Tibial artery (tissue), 4 donors: Measurements from ENCODE around the gene KIFC3.

Source experiments
- DNase-seq, 2 donors: peaks; one replicate each; pipeline ENCODE4 v3.0.0-alpha.2; 2019
- H3K27ac ChIP-seq, 2 donors: fragments of 200-600 bp; sonication (generic) in 1 of 2; 1 replicate in 1 of 2; 2 replicates in 1 of 2; pipeline ENCODE4 v1.5.1; 2018 to 2019; ENCODE audit warnings: mild to moderate bottlenecking in 1 of 2
- H3K27me3 ChIP-seq, 2 donors: fragments of 200-600 bp; sonication (generic) in 1 of 2; one replicate each; pipeline versions ENCODE4 v1.5.1 to v1.6.0; 2016 to 2019
- H3K36me3 ChIP-seq, 3 donors: fragments of 200-600 bp; sonication (generic) in 2 of 3; one replicate each; pipeline ENCODE4 v1.5.1; 2016 to 2019; ENCODE audit warnings: mild to moderate bottlenecking in 2 of 3
- H3K4me1 ChIP-seq, 4 donors: fragments of 200-600 bp; sonication (generic) in 2 of 4; 1 replicate in 3 of 4; 2 replicates in 1 of 4; pipeline ENCODE4 v1.5.1; 2016 to 2019
- H3K4me3 ChIP-seq, 2 donors: fragments of 200-600 bp; sonication (generic) in 1 of 2; 1 replicate in 1 of 2; 2 replicates in 1 of 2; pipeline ENCODE4 v1.5.1; 2018 to 2019; ENCODE audit warnings: mild to moderate bottlenecking in 2 of 2
- H3K9me3 ChIP-seq, 3 donors: fragments of 200-600 bp; sonication (generic) in 1 of 3; one replicate each; pipeline ENCODE4 v1.5.1; 2016 to 2019
- intact Hi-C: fragments of 100-400 bp; cut with DNase I; formaldehyde crosslinking; loops from one replicate; pipeline ENCODE4 v1.15.0; 2023; ENCODE audit warnings: low total_unique reads
- TF ChIP-seq, protein P1 (sequence below), 2 experiments: fragments of 200-600 bp in 1 of 2; fragments of 450-650 bp in 1 of 2; IDR thresholded peaks; one replicate each; pipeline ENCODE4 v1.5.1; 2017 to 2019; ENCODE audit warnings: antibody characterized with exemption in 2 of 2, mild to moderate bottlenecking in 1 of 2, moderate library complexity in 1 of 2

Gene KIFC3

DNA sequence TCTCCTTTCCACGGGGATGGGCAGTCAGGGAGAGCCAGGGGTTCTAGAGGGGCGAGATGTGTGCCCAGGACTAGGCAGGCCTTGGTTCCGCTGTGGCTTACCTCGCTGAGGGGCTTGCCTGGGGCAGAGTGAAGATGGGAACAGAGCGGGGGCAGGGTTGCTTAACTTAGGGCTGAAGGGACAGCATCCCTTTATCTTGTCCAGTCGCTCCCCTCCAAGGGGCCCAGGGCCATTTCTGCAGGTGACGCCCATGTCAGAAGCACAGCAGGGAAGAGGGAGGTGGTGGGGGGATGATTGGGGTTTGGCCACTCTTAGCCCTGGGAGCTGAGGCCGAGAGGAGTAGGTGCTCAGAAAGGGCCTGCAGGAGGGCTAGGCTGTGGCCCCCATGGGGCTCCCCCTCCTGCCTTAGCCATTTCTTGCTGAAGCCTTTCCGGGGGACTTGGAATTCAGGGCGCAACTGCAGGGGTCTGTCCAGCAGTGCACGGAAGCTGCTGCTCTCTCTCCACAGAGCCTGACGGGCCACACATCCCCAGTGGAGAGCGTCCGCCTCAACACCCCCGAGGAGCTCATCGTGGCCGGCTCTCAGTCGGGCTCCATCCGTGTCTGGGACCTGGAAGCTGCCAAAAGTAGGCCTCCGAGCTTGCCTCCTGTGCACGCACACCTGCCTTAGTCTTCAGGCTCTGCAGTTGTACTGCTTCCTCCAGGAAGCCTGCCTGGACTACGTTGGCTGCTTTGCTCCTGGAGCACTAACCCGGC, 58.2 kb downstream of the KIFC3 start:
- DNase-seq = no peak
- Histone ChIP-seq H3K4me3 (no peak overlapping the region), H3K27me3 (no peaks in the 10 kb centered on the region), H3K4me1 (peaks cover 0 to 16% (median 0%) of the 10 kb centered on the region in 4 donors), H3K9me3 (no peaks in the 10 kb centered on the region), H3K36me3 (peaks cover 0 to 57% (median 24%) of the 10 kb centered on the region in 3 donors), H3K27ac (no peak overlapping the region)
- intact Hi-C loops = no loop called here
- TF ChIP-seq, protein P1, sequence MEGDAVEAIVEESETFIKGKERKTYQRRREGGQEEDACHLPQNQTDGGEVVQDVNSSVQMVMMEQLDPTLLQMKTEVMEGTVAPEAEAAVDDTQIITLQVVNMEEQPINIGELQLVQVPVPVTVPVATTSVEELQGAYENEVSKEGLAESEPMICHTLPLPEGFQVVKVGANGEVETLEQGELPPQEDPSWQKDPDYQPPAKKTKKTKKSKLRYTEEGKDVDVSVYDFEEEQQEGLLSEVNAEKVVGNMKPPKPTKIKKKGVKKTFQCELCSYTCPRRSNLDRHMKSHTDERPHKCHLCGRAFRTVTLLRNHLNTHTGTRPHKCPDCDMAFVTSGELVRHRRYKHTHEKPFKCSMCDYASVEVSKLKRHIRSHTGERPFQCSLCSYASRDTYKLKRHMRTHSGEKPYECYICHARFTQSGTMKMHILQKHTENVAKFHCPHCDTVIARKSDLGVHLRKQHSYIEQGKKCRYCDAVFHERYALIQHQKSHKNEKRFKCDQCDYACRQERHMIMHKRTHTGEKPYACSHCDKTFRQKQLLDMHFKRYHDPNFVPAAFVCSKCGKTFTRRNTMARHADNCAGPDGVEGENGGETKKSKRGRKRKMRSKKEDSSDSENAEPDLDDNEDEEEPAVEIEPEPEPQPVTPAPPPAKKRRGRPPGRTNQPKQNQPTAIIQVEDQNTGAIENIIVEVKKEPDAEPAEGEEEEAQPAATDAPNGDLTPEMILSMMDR (IDR thresholded peaks at IDR 0.05) = no peak

DNA sequence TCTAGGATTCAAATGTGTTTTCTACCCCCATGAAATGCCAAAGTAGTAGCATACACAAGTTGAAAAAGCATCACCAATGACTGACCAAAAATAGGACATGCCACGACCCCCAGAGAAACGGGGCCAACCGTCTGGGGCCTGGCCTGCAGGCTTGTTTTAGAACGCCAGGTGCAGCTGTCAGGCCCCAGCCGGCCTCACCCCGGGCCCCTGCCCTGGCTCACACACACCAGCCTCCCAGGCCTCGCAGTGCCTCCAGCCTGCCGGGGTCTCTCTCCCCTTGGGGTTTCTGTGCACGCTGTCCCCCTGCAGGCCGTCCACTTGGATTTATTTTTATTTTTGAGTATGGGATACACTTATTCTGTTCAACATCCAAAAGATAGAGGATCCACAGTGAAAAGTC, 58.8 kb downstream of the KIFC3 start:
- no peak overlapping the region for H3K4me3 ChIP-seq
- peaks cover 0 to 52% (median 24%) of the 10 kb centered on the region in 3 donors for H3K36me3 ChIP-seq
- DNase-seq = no peak
- H3K27ac ChIP-seq = no peak overlapping the region
- H3K9me3 ChIP-seq = no peaks in the 10 kb centered on the region
- TF ChIP-seq, protein P1 (IDR thresholded peaks at IDR 0.05) = no peak
- peaks cover 0 to 17% (median 0%) of the 10 kb centered on the region in 4 donors for H3K4me1 ChIP-seq
- H3K27me3 ChIP-seq = no peaks in the 10 kb centered on the region
- intact Hi-C loops = no loop called here

DNA sequence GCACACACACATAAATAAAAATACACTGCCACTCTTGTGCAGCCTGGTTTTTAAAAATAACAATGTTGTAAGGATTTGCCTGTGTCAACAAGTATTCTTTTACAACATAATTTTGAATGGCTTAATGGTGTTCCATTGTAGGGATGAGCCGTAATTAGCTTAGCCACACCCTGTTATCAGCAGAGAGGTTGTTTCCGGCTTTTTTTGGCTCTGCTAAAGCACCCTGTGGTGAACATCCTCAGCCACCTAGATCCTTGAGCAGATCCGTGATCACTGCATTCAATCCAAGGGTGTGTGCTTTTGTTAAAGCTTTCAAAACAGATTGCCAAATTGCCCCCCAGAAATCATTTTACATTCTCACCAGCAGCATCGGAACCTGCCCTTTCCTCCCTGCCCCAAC, 59.7 kb downstream of the KIFC3 start:
- peaks cover 0 to 44% (median 23%) of the 10 kb centered on the region in 3 donors for H3K36me3 ChIP-seq
- no peaks in the 10 kb centered on the region for H3K9me3 ChIP-seq
- no peak overlapping the region for H3K27ac ChIP-seq
- no peak overlapping the region for H3K4me3 ChIP-seq
- H3K27me3 ChIP-seq = no peaks in the 10 kb centered on the region
- intact Hi-C loops = no loop called here
- DNase-seq = no peak
- TF ChIP-seq, protein P1 (IDR thresholded peaks at IDR 0.05) = no peak
- peaks cover 0 to 18% (median 0%) of the 10 kb centered on the region in 4 donors for H3K4me1 ChIP-seq

DNA sequence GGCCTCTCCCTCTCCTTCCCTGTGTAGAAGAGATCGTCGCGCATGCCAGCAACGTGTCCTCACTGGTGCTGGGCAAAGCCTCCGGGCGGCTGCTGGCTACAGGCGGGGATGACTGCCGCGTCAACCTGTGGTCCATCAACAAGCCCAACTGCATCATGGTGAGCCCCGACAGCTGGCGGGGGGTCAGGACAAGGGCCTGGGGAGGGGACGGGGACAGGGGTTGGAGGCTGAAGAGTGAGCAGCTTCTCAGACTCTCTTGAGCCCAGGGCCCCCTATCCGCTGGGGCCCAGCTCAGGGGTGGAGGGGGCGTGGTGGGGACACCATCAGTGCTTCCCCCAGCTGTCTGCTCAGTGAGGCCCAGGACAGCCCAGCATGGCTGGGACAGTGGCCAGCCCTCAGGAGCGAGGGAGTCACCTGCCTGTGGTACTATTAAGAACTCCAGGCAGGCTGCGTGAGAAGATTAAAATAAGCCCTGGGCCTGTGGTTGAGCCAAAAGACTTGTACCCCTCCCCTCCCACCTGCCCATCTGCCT, 60.6 kb downstream of the KIFC3 start:
- H3K27ac ChIP-seq = no peak overlapping the region
- peaks cover 0 to 26% (median 4%) of the 10 kb centered on the region in 4 donors for H3K4me1 ChIP-seq
- H3K9me3 ChIP-seq = no peaks in the 10 kb centered on the region
- peaks cover 0 to 36% (median 17%) of the 10 kb centered on the region in 3 donors for H3K36me3 ChIP-seq
- intact Hi-C loops = no loop called here
- H3K4me3 ChIP-seq = no peak overlapping the region
- TF ChIP-seq, protein P1 (IDR thresholded peaks at IDR 0.05) = no peak
- no peaks in the 10 kb centered on the region for H3K27me3 ChIP-seq
- DNase-seq = no peak

DNA sequence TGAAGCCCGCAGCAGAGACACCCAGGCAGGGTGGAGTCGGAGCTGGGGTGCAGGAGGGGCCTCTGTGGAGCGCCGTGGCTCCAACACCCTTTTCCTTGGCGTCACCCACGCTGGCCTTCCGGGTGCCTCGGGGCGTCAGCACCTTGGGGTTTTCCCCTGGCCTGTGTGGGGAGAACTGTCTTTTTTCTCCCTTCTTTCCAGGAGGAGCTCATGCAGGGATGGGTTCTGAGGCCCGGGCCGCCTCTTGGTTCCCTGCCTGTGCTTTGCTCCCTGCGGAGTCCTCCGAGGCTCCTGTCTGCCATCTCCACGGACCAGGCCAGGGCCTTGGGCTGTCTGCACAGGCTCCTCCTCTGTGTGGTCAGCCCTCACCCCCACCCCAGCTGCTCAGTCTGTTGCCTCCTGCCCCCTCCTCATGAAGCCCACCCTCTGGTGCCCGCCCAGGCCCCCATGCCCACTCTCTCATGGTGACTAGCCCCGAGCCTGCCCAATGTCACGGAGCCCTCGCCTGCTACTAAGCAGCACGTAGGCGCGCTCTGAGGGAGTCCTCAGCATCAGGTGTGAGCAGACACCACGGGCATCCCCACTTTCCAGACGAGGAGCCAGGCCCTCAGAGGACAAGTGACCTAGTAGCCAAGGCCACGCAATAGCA, 61.7 kb downstream of the KIFC3 start:
- intact Hi-C loops = no loop called here
- peaks cover 0 to 30% (median 17%) of the 10 kb centered on the region in 3 donors for H3K36me3 ChIP-seq
- no peak overlapping the region for H3K27ac ChIP-seq
- TF ChIP-seq, protein P1 (IDR thresholded peaks at IDR 0.05) = no peak
- no peaks in the 10 kb centered on the region for H3K9me3 ChIP-seq
- no peaks in the 10 kb centered on the region for H3K27me3 ChIP-seq
- DNase-seq = no peak
- peaks cover 0 to 35% (median 13%) of the 10 kb centered on the region in 4 donors for H3K4me1 ChIP-seq
- H3K4me3 ChIP-seq = no peak overlapping the region
